WTC11 (cell line): ENCODE measurements around the gene C1QTNF2.

Experiments
- CBFB ChIP-seq: sonication (generic); formaldehyde crosslinking; IDR thresholded peaks from 2 replicates; pipeline ENCODE4 v1.8.1; 2022; ENCODE audit warnings: mild to moderate bottlenecking, low read depth, missing genetic modification reagents
- IRF2 ChIP-seq: sonication (generic); formaldehyde crosslinking; IDR thresholded peaks from 2 replicates; pipeline ENCODE4 v1.8.0; 2022; ENCODE audit warnings: low read depth, missing genetic modification reagents, borderline replicate concordance
- NR2C2 ChIP-seq: sonication (generic); formaldehyde crosslinking; IDR thresholded peaks from 2 replicates; pipeline ENCODE4 v1.8.0; 2022; ENCODE audit warnings: mild to moderate bottlenecking, missing genetic modification reagents

DNA sequence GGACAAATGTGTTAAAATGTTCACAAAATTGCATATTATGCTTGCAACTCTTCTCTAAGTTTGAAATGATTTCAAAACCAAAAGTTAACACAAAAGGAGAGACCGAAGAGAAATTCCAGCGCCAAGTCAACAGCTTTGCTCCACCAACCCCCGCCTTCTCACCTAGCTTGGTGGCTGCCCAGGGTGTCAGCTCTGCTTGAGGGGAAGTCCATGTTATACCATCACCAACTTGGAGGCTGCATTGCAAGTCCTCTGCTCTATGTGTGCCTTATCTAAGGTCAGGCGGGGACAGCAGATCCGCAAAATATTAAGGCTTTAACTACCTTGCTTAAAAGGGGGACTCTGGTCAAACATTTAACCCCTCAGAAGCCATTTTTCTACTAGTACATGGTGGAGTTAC lies 72.7 kb downstream of the C1QTNF2 start:
- no peak for TF ChIP-seq NR2C2 (CRISPR knock-in tag)
- TF ChIP-seq IRF2 (CRISPR knock-in tag) = no peak
- TF ChIP-seq CBFB (CRISPR knock-in tag) = no peak
